CD4-positive, alpha-beta T cell (primary cell): ENCODE measurements around the gene MIA2. TPM values are rescaled to one million over a fixed set of nuclear protein-coding genes. Genes with fewer than 3 reads are reported as not detected.
A peak's percentile ranks its signal among the peaks of the same experiment; 100 is the strongest.

ENCODE experiments used
- ATAC-seq: fragments of 200-7000 bp; cut with Tn5 transposase; one replicate; pipeline ENCODE4 v1.10.0; 2022; ENCODE audit warnings: mild to moderate bottlenecking; ENCODE audit not compliant: poor library complexity
- CTCF ChIA-PET: fragments of 350-600 bp; sonication (Branson Sonifier 250); formaldehyde crosslinking; loops from one replicate; lab custom pipeline; 2021; ENCODE audit warnings: antibody characterized with exemption, inconsistent platforms; lab: Charles Lee
- POLR2A ChIA-PET: fragments of 350-600 bp; sonication (Branson Sonifier 250); formaldehyde crosslinking; loops from one replicate; lab custom pipeline; 2021; ENCODE audit warnings: antibody characterized with exemption, inconsistent platforms; lab: Charles Lee
- DNase-seq, 14 experiments: peaks; one replicate each; pipeline ENCODE4 v3.0.0-alpha.2; 2013 to 2020; ENCODE audit warnings: mixed read lengths in 2 of 14
- H3K27ac ChIP-seq, 2 donors: one replicate each; pipeline versions ENCODE4 v1.5.1 to v1.7.0; 2013; ENCODE audit warnings: low read length in 2 of 2, low read depth in 1 of 2, mild to moderate bottlenecking in 1 of 2
- H3K27me3 ChIP-seq, 2 experiments: 1 replicate in 1 of 2; 2 replicates in 1 of 2; pipeline versions ENCODE4 v1.6.1 to v1.7.0; 2013; ENCODE audit warnings: low read length in 2 of 2, control low read depth in 1 of 2, mild to moderate bottlenecking in 1 of 2, moderate library complexity in 1 of 2; ENCODE audit not compliant: insufficient read depth in 2 of 2, control insufficient read depth in 1 of 2
- H3K36me3 ChIP-seq: one replicate; pipeline ENCODE4 v1.6.1; 2013; ENCODE audit warnings: low read length, control low read depth; ENCODE audit not compliant: insufficient read depth
- H3K4me1 ChIP-seq: one replicate; pipeline ENCODE4 v1.6.1; 2013; ENCODE audit warnings: low read length, control low read depth; ENCODE audit not compliant: insufficient read depth
- H3K4me3 ChIP-seq: one replicate; pipeline ENCODE4 v1.5.1; 2013; ENCODE audit warnings: mild to moderate bottlenecking, low read length, moderate library complexity
- H3K9me3 ChIP-seq, 2 experiments: 1 replicate in 1 of 2; 2 replicates in 1 of 2; pipeline versions ENCODE4 v1.6.1 to v1.7.0; 2013; ENCODE audit warnings: low read length in 2 of 2, mild to moderate bottlenecking in 2 of 2, control low read depth in 1 of 2, moderate library complexity in 1 of 2; ENCODE audit not compliant: control insufficient read depth in 1 of 2, insufficient read depth in 1 of 2
- H3K27ac Mint-ChIP-seq: one replicate; pipeline ENCODE4 v1.8.0; 2020; ENCODE audit warnings: mixed read lengths
- H3K27me3 Mint-ChIP-seq: one replicate; pipeline ENCODE4 v1.8.0; 2021; ENCODE audit warnings: mixed read lengths
- H3K36me3 Mint-ChIP-seq: one replicate; pipeline ENCODE4 v1.8.0; 2021; ENCODE audit warnings: low read depth, mixed read lengths
- H3K4me1 Mint-ChIP-seq: one replicate; pipeline ENCODE4 v1.8.0; 2021; ENCODE audit warnings: low read depth, mixed read lengths
- H3K4me3 Mint-ChIP-seq: one replicate; pipeline ENCODE4 v1.8.0; 2020; ENCODE audit warnings: mild to moderate bottlenecking, mixed read lengths
- H3K9me3 Mint-ChIP-seq: one replicate; pipeline ENCODE4 v1.8.0; 2020; ENCODE audit warnings: mixed read lengths
- intact Hi-C, 2 experiments: fragments of 100-400 bp; cut with DNase I in 1 of 2; cut with micrococcal nuclease in 1 of 2; formaldehyde crosslinking; loops; one replicate each; pipeline versions ENCODE4 v1.15.1 to v1.9.0; 2023 to 2025; cut with DNase I, micrococcal nuclease
- total RNA-seq, 174 experiments: library from RNA in 2 of 174; stranded (reverse) in 2 of 174; gene quantifications; one replicate each; pipeline ENCODE4 v1.2.3 and lab custom pipeline; 2021 to 2026
- TF ChIP-seq, protein P1 (sequence below): fragments of 200-600 bp; IDR thresholded peaks from one replicate; pipeline ENCODE4 v1.8.0; 2022; ENCODE audit warnings: antibody characterized with exemption, mild to moderate bottlenecking

MIA2 gene
- total RNA-seq, 2 experiments from 2014 or later, result 21.1 to 24.1 TPM

DNA sequence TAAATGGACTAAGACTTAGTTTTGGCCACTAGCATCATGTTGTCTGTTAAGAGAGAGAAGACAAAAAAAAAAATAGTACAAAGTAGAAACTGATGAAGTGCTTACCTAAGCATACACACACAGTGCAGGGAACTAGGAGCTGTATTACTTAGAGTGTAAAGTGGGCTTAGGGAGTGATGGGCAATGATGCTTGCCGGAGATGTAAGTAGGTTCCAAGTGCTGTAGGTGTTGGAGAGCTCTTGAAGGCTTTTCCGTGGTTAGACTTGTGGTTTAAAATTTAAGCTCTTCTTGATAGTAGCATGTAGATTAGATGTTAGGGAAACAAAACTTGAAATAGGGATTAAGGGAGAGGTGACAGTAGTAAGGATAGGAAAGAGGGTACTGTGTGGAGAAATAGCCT lies 34.7 kb downstream of the MIA2 start:
- Mint-ChIP-seq H3K4me3 (peak overlapping the region; percentile 99), H3K27ac (peak overlapping the region; percentile 97), H3K27me3 (no peaks in the 10 kb centered on the region), H3K9me3 (peaks cover 2% of the 10 kb centered on the region), H3K36me3 (peaks cover 9% of the 10 kb centered on the region), H3K4me1 (peaks cover 72% of the 10 kb centered on the region)
- intact Hi-C loops, result loop anchor here (5.0 kb wide), 3 partner anchors 151 to 166 kb away; partner anchors contain the start of gene SEC23A (in 1 of the 2)
- Histone ChIP-seq H3K36me3 (no peaks in the 10 kb centered on the region), H3K27me3 (no peaks in the 10 kb centered on the region), H3K9me3 (no peaks in the 10 kb centered on the region), H3K4me1 (peaks cover 38% of the 10 kb centered on the region), H3K27ac (no peak overlapping the region), H3K4me3 (peak overlapping the region; percentile 99)
- DNase-seq (peak in 3 of 14 experiments; percentile 19 to 33 (median 31)), ATAC-seq (no peak)
- TF ChIP-seq, protein P1, sequence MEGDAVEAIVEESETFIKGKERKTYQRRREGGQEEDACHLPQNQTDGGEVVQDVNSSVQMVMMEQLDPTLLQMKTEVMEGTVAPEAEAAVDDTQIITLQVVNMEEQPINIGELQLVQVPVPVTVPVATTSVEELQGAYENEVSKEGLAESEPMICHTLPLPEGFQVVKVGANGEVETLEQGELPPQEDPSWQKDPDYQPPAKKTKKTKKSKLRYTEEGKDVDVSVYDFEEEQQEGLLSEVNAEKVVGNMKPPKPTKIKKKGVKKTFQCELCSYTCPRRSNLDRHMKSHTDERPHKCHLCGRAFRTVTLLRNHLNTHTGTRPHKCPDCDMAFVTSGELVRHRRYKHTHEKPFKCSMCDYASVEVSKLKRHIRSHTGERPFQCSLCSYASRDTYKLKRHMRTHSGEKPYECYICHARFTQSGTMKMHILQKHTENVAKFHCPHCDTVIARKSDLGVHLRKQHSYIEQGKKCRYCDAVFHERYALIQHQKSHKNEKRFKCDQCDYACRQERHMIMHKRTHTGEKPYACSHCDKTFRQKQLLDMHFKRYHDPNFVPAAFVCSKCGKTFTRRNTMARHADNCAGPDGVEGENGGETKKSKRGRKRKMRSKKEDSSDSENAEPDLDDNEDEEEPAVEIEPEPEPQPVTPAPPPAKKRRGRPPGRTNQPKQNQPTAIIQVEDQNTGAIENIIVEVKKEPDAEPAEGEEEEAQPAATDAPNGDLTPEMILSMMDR, result no peak
- ChIA-PET POLR2A (interaction anchor here (1.0 to 4.2 kb wide), 6 partner anchors 16 to 163 kb away, joined by 3 to 99 read pairs (median 6); partner anchors contain the start of genes FBXO33, PNN and TRAPPC6B), CTCF (interaction anchor here (1.0 kb wide), 1 partner anchor 158 kb away, joined by 4 read pairs; no protein-coding TSS in a partner anchor)

DNA sequence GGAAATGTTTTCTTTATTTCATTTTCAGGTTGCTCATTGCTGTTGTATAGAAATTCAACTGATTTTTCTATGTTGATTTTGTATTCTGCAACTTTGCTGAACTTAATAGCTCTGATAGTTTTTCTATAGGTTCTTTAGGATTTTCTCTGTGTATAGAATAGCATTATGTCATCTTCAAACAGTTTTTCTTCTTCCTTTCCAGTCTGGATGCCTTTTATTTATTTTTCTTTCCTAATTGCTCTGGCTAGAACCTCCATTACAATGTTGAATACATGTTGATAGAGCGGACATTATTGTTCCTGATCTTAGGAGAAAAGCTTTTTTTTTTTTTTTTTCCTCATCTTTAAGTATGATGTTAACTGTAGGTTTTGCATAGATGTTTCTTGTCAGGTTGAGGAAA lies 39.2 kb downstream of the MIA2 start:
- CTCF ChIA-PET, result no interaction called here
- Histone ChIP-seq H3K27me3 (no peaks in the 10 kb centered on the region), H3K4me1 (peaks cover 44% of the 10 kb centered on the region), H3K27ac (no peak overlapping the region), H3K36me3 (peaks cover 3% of the 10 kb centered on the region), H3K4me3 (no peak overlapping the region), H3K9me3 (no peaks in the 10 kb centered on the region)
- ATAC-seq (no peak), DNase-seq (no peak)
- POLR2A ChIA-PET, result interaction anchor here (0.6 to 0.8 kb wide), 2 partner anchors 93 to 159 kb away, joined by 3 read pairs; partner anchors contain the start of gene FBXO33
- peaks cover 6% of the 10 kb centered on the region for H3K36me3 Mint-ChIP-seq
- intact Hi-C loops, result no loop called here
- H3K9me3 Mint-ChIP-seq, result peaks cover 2% of the 10 kb centered on the region
- TF ChIP-seq, protein P1, result no peak
- peaks cover 77% of the 10 kb centered on the region for H3K4me1 Mint-ChIP-seq
- H3K4me3 Mint-ChIP-seq, result peak overlapping the region; percentile 59
- no peaks in the 10 kb centered on the region for H3K27me3 Mint-ChIP-seq
- peak overlapping the region; percentile 26 for H3K27ac Mint-ChIP-seq

DNA sequence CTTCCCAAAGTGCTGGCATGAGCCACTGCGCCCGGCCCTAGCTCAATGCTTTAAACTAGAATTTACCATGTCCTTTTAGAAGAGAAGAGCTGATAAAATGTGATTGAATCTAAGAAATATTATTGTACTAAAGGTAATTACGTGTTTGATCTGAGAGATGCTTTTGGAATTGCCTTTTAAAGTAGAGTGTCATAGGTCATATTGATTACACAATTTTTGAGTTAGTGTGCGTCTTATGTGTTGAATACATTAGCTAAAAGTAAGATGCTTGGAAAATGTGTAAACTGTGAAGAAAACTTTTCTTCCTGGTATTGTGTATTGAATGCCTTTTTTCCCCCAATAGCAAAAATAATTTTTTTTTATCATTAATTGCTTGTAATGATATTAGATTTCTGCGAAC lies 41.7 kb downstream of the MIA2 start:
- no peak for DNase-seq
- ChIA-PET POLR2A (no interaction called here), CTCF (interaction anchor here (1.3 kb wide), 1 partner anchor 161 kb away, joined by 3 read pairs; the partner anchor contains the start of gene GEMIN2)
- Histone ChIP-seq H3K4me3 (no peak overlapping the region), H3K4me1 (peaks cover 25% of the 10 kb centered on the region), H3K36me3 (peaks cover 24% of the 10 kb centered on the region), H3K9me3 (no peaks in the 10 kb centered on the region), H3K27ac (no peak overlapping the region), H3K27me3 (no peaks in the 10 kb centered on the region)
- no peak overlapping the region for H3K4me3 Mint-ChIP-seq
- TF ChIP-seq, protein P1, result no peak
- peaks cover 30% of the 10 kb centered on the region for H3K36me3 Mint-ChIP-seq
- peaks cover 2% of the 10 kb centered on the region for H3K9me3 Mint-ChIP-seq
- peak overlapping the region; percentile 76 for H3K27ac Mint-ChIP-seq
- H3K27me3 Mint-ChIP-seq, result no peaks in the 10 kb centered on the region
- ATAC-seq, result no peak
- intact Hi-C loops, result no loop called here
- peaks cover 70% of the 10 kb centered on the region for H3K4me1 Mint-ChIP-seq
